ENCODE measurements around the gene PDE5A. TPM values are rescaled to one million over a fixed set of nuclear protein-coding genes. Genes with fewer than 3 reads are reported as not detected.

PDE5A gene
- total RNA-seq, 3 donors from 2014 or later, result 35.4 to 131 (median 58.4) TPM

DNA sequence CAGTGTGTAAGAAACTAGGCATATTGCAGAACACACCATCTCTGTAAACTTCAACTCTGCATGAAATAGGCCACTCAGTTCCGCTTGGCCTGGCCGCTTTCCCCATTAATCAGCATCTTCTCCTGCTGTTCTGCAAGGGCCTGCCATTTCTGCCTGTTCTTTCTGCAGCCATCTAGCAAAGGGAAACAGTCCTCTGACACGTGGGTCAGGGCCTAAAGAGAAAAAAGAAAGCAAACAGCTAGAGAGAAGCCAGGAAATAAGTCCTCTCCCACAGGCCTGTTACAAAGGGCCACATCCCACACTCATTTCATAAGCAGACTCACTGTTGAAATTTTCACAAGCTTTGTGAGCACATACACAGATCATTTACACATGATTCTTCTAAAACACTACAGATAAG is 130.1 kb downstream of the PDE5A start:
- Histone ChIP-seq H3K36me3 (ENCODE audit: low read depth) (no peaks in the 10 kb centered on the region), H3K9me3 (no peaks in the 10 kb centered on the region), H3K4me3 (no peak overlapping the region), H3K4me1 (ENCODE audit: low read depth) (no peaks in the 10 kb centered on the region)
- ATAC-seq (no peak), DNase-seq (no peak)
- TF ChIP-seq, protein P1, sequence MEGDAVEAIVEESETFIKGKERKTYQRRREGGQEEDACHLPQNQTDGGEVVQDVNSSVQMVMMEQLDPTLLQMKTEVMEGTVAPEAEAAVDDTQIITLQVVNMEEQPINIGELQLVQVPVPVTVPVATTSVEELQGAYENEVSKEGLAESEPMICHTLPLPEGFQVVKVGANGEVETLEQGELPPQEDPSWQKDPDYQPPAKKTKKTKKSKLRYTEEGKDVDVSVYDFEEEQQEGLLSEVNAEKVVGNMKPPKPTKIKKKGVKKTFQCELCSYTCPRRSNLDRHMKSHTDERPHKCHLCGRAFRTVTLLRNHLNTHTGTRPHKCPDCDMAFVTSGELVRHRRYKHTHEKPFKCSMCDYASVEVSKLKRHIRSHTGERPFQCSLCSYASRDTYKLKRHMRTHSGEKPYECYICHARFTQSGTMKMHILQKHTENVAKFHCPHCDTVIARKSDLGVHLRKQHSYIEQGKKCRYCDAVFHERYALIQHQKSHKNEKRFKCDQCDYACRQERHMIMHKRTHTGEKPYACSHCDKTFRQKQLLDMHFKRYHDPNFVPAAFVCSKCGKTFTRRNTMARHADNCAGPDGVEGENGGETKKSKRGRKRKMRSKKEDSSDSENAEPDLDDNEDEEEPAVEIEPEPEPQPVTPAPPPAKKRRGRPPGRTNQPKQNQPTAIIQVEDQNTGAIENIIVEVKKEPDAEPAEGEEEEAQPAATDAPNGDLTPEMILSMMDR (IDR thresholded peaks at IDR 0.05), result no peak
- intact Hi-C loops (cut with DNase I, micrococcal nuclease), result loop anchor here in 1 of 2 donors (10.0 kb wide), 1 partner anchor 184 kb away; no protein-coding TSS in a partner anchor

DNA sequence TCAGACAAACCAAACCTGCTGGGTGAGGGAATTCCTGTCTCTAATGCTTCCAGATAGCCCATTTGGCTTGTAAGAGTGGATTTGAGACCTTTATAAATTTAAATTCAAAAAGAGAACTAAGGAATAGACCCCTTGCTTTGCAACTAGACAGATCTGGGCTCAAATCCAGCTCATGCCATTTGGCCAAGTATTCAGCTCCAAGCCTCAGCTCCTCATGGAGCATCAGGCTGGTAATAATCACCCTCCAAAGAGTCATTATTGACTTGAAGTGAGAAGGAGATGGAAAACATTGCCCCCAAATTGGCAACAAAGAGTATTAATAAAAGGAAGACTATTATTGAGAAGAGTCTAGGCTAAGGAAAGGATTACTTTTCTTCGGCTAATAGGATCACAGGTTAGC is 134.7 kb downstream of the PDE5A start:
- ATAC-seq (no peak), DNase-seq (no peak)
- intact Hi-C loops (cut with DNase I, micrococcal nuclease), result loop anchor here in 1 of 2 donors (10.0 kb wide), 1 partner anchor 179 kb away; no protein-coding TSS in a partner anchor
- H3K4me1 ChIP-seq (ENCODE audit: low read depth), result no peaks in the 10 kb centered on the region
- no peak overlapping the region for H3K4me3 ChIP-seq
- H3K9me3 ChIP-seq, result no peaks in the 10 kb centered on the region
- TF ChIP-seq, protein P1 (IDR thresholded peaks at IDR 0.05), result no peak
- H3K36me3 ChIP-seq (ENCODE audit: low read depth), result no peaks in the 10 kb centered on the region

DNA sequence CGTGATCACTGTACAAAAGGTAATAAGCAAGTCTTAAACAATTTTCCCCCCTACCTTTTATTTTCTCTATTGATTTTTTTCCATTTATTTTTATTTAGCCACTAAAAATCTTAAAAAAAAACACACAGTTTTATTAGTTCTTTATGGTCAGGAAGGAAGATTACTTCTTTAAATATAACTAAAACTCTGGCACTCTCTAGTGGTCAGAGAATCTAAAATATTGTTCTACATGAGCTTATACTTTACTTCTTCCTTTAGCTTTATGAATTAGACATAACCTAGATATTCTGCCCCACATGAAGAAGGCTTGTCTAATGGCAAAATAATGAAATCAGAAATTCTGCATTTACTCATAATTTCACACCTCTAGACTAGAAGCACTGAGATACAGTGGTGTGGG is 135.2 kb downstream of the PDE5A start:
- no peak for ATAC-seq
- intact Hi-C loops (cut with DNase I, micrococcal nuclease), result loop anchor here in 1 of 2 donors (10.0 kb wide), 1 partner anchor 179 kb away; no protein-coding TSS in a partner anchor
- DNase-seq, result no peak
- Histone ChIP-seq H3K9me3 (no peaks in the 10 kb centered on the region), H3K4me1 (ENCODE audit: low read depth) (no peaks in the 10 kb centered on the region), H3K36me3 (ENCODE audit: low read depth) (no peaks in the 10 kb centered on the region), H3K4me3 (no peak overlapping the region)
- TF ChIP-seq, protein P1 (IDR thresholded peaks at IDR 0.05), result no peak

DNA sequence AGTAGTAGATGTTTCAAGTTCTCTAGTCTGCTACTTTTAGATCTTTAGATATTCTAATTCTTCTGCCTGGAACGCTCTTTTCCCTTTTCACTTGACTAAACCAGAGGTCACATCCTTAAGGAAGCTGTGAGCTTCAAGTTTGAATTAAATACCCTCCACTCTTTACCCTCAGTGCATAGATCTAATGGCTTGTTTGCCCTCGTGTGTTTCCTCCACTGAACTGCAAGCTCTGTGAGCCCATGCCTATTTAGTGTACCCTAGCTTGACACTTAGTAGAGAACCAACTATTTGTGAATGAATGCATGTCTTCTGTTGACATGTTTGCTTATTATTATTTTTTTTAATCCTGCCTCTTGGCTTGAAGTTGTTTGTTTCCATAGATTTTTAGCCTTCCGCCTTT is 138.3 kb downstream of the PDE5A start:
- H3K9me3 ChIP-seq, result no peaks in the 10 kb centered on the region
- intact Hi-C loops (cut with DNase I, micrococcal nuclease), result loop anchor here in 1 of 2 donors (10.0 kb wide), 1 partner anchor 176 kb away; no protein-coding TSS in a partner anchor
- ATAC-seq (peak; percentile 62), DNase-seq (peak in 1 of 3 donors; percentile 27)
- H3K4me1 ChIP-seq (ENCODE audit: low read depth), result no peaks in the 10 kb centered on the region
- no peaks in the 10 kb centered on the region for H3K36me3 ChIP-seq (ENCODE audit: low read depth)
- TF ChIP-seq, protein P1 (IDR thresholded peaks at IDR 0.05), result no peak
- H3K4me3 ChIP-seq, result no peak overlapping the region

DNA sequence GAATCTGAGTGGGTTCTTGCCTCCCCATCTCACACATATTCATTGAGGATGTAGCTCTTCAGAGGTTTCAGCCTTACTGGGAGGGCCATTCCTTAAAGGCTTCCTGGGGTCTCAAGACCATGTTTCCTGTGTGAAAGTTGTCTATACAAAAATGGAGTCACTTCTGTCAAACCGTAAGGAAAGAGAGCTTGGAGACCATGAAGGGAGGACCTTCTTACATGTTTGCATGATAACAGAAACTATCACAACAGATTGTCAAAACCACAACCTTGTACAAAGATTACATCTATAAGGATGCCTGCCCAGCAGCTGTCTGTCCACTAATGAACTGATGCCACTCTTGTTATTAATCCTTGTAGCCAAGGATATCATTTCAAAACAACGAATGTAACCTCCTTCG is 139.3 kb downstream of the PDE5A start:
- ATAC-seq, result no peak
- intact Hi-C loops (cut with DNase I, micrococcal nuclease), result no loop called here
- TF ChIP-seq, protein P1 (IDR thresholded peaks at IDR 0.05), result no peak
- Histone ChIP-seq H3K9me3 (no peaks in the 10 kb centered on the region), H3K4me3 (no peak overlapping the region), H3K4me1 (ENCODE audit: low read depth) (no peaks in the 10 kb centered on the region), H3K36me3 (ENCODE audit: low read depth) (no peaks in the 10 kb centered on the region)
- DNase-seq, result no peak

DNA sequence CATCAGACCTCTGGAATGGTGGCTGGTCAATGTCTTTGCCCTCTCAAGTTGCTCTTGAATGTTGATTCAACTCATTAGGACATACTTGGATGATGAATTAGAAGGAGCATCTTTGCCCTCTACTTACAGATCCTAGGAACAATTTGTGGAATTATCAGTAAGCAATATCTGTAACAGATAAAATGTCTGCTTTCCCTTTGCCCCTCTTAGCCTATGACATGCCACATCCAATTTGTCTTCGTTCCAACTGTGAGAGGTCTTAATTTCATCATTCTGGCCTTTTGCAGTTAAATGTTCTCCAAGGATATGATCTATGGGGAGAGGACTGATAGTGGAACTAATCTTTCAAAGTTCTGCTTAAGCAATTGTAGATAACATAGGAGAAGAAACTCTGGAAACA is 148.3 kb downstream of the PDE5A start:
- peaks cover 10% of the 10 kb centered on the region for H3K4me1 ChIP-seq (ENCODE audit: low read depth)
- no peak for ATAC-seq
- no peaks in the 10 kb centered on the region for H3K9me3 ChIP-seq
- H3K36me3 ChIP-seq (ENCODE audit: low read depth), result no peaks in the 10 kb centered on the region
- intact Hi-C loops (cut with DNase I, micrococcal nuclease), result no loop called here
- no peak overlapping the region for H3K4me3 ChIP-seq
- TF ChIP-seq, protein P1 (IDR thresholded peaks at IDR 0.05), result no peak
- DNase-seq, result no peak
